Activated CD4-positive, alpha-beta T cell treated with anti-CD3 and anti-CD28 coated beads, Interleukin-2, amount 10 ng/mL, durations not matched to agents 7 days and 5 days (primary cell): ENCODE measurements around the gene PPP2R2B. TPM values are rescaled to one million over a fixed set of nuclear protein-coding genes. Genes with fewer than 3 reads are reported as not detected.

ENCODE experiments used
- CTCF ChIA-PET: fragments of 350-600 bp; sonication (Branson Sonifier 250); formaldehyde crosslinking; loops from one replicate; lab custom pipeline; 2021; ENCODE audit warnings: antibody characterized with exemption; lab: Charles Lee
- POLR2A ChIA-PET: fragments of 350-600 bp; sonication (Branson Sonifier 250); formaldehyde crosslinking; loops from one replicate; lab custom pipeline; 2021; ENCODE audit warnings: antibody characterized with exemption; lab: Charles Lee
- DNase-seq: peaks from one replicate; pipeline ENCODE4 v3.0.0-alpha.2; 2020
- H3K27ac Mint-ChIP-seq: one replicate; pipeline ENCODE4 v1.8.0; 2021; ENCODE audit warnings: mild to moderate bottlenecking, moderate library complexity, mixed read lengths
- H3K27me3 Mint-ChIP-seq: one replicate; pipeline ENCODE4 v1.8.0; 2021; ENCODE audit warnings: mixed read lengths
- H3K36me3 Mint-ChIP-seq: one replicate; pipeline ENCODE4 v1.8.0; 2021; ENCODE audit warnings: low read depth, mixed read lengths
- H3K4me1 Mint-ChIP-seq: one replicate; pipeline ENCODE4 v1.8.0; 2021; ENCODE audit warnings: mixed read lengths
- H3K4me3 Mint-ChIP-seq: one replicate; pipeline ENCODE4 v1.8.0; 2021; ENCODE audit warnings: mild to moderate bottlenecking, moderate library complexity, mixed read lengths
- H3K9me3 Mint-ChIP-seq: one replicate; pipeline ENCODE4 v1.8.0; 2021; ENCODE audit warnings: mixed read lengths
- total RNA-seq, 2 experiments: library from RNA; stranded (reverse); gene quantifications; one replicate each; pipeline ENCODE4 v1.2.3, GENCODE V29; 2021

Gene PPP2R2B
- total RNA-seq, 2 experiments from 2014 or later: 1.8 TPM

- peaks cover 5% of the 10 kb centered on the region for H3K9me3 Mint-ChIP-seq
- H3K27ac Mint-ChIP-seq: no peak overlapping the region
- ChIA-PET CTCF (no interaction called here), POLR2A (no interaction called here)
- H3K4me3 Mint-ChIP-seq: no peak overlapping the region
- peaks cover 12% of the 10 kb centered on the region for H3K4me1 Mint-ChIP-seq
- DNase-seq: no peak
- H3K36me3 Mint-ChIP-seq: no peaks in the 10 kb centered on the region
- H3K27me3 Mint-ChIP-seq: no peaks in the 10 kb centered on the region
These were observed 116.7 kb downstream of the PPP2R2B start for GRCh38 chr5:146761811-146762210.

- ChIA-PET POLR2A (no interaction called here), CTCF (no interaction called here)
- no peaks in the 10 kb centered on the region for H3K27me3 Mint-ChIP-seq
- no peak overlapping the region for H3K4me3 Mint-ChIP-seq
- no peaks in the 10 kb centered on the region for H3K36me3 Mint-ChIP-seq
- no peak for DNase-seq
- peaks cover 12% of the 10 kb centered on the region for H3K9me3 Mint-ChIP-seq
- no peak overlapping the region for H3K27ac Mint-ChIP-seq
- peaks cover 13% of the 10 kb centered on the region for H3K4me1 Mint-ChIP-seq
These were observed 119.6 kb downstream of the PPP2R2B start for GRCh38 chr5:146758938-146759337.

GRCh38 chr5:146758076-146758475 is 120.5 kb downstream of the PPP2R2B start:
- Mint-ChIP-seq H3K36me3 (no peaks in the 10 kb centered on the region), H3K4me1 (peaks cover 22% of the 10 kb centered on the region), H3K27ac (no peak overlapping the region), H3K27me3 (no peaks in the 10 kb centered on the region), H3K9me3 (peaks cover 15% of the 10 kb centered on the region), H3K4me3 (no peak overlapping the region)
- no peak for DNase-seq
- POLR2A ChIA-PET: interaction anchor here (0.5 kb wide), 1 partner anchor 11 kb away, joined by 5 read pairs; no protein-coding TSS in a partner anchor
- CTCF ChIA-PET: no interaction called here

- peak overlapping the region; percentile 54 for H3K27ac Mint-ChIP-seq
- no peaks in the 10 kb centered on the region for H3K27me3 Mint-ChIP-seq
- POLR2A ChIA-PET: no interaction called here
- peaks cover 17% of the 10 kb centered on the region for H3K9me3 Mint-ChIP-seq
- CTCF ChIA-PET: no interaction called here
- peaks cover 37% of the 10 kb centered on the region for H3K4me1 Mint-ChIP-seq
- DNase-seq: no peak
- peaks cover 3% of the 10 kb centered on the region for H3K36me3 Mint-ChIP-seq
- H3K4me3 Mint-ChIP-seq: no peak overlapping the region
These were observed 122.0 kb downstream of the PPP2R2B start for GRCh38 chr5:146756546-146756945.

DNA sequence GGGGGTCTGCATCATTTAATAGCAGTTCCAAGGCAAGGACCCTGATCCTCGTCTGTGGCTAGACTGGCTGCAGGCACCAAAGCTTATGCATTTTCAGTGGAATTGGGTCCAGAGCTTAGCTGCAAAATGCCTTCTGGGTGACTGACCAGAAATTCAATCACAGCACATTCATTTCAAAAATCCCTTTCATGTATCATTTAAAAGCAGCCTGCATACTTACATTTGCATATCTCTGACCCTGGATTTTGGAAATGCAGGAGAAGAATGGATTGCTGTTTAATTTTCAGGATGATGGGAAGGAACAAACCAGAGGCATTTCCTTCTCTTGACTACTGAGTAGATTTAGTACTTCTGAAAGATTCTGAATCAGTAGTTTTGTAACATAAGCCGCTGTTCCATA is 122.8 kb downstream of the PPP2R2B start:
- Mint-ChIP-seq H3K36me3 (peaks cover 10% of the 10 kb centered on the region), H3K27me3 (no peaks in the 10 kb centered on the region), H3K9me3 (peaks cover 24% of the 10 kb centered on the region), H3K27ac (no peak overlapping the region), H3K4me3 (no peak overlapping the region), H3K4me1 (peaks cover 45% of the 10 kb centered on the region)
- POLR2A ChIA-PET: no interaction called here
- DNase-seq: no peak
- CTCF ChIA-PET: no interaction called here

- POLR2A ChIA-PET: no interaction called here
- no peak for DNase-seq
- H3K4me1 Mint-ChIP-seq: peaks cover 47% of the 10 kb centered on the region
- H3K27ac Mint-ChIP-seq: no peak overlapping the region
- CTCF ChIA-PET: no interaction called here
- H3K36me3 Mint-ChIP-seq: peaks cover 11% of the 10 kb centered on the region
- H3K27me3 Mint-ChIP-seq: no peaks in the 10 kb centered on the region
- H3K4me3 Mint-ChIP-seq: no peak overlapping the region
- H3K9me3 Mint-ChIP-seq: peaks cover 23% of the 10 kb centered on the region
These were observed 123.9 kb downstream of the PPP2R2B start for GRCh38 chr5:146754621-146755020.

- DNase-seq: no peak
- Mint-ChIP-seq H3K4me1 (peaks cover 40% of the 10 kb centered on the region), H3K4me3 (no peak overlapping the region), H3K9me3 (peaks cover 27% of the 10 kb centered on the region), H3K27ac (no peak overlapping the region), H3K27me3 (no peaks in the 10 kb centered on the region), H3K36me3 (peaks cover 15% of the 10 kb centered on the region)
- CTCF ChIA-PET: interaction anchor here (0.6 to 1.3 kb wide), 2 partner anchors 10 kb away, joined by 3 read pairs; no protein-coding TSS in a partner anchor
- POLR2A ChIA-PET: no interaction called here
These were observed 124.9 kb downstream of the PPP2R2B start for GRCh38 chr5:146753641-146754040.

DNA sequence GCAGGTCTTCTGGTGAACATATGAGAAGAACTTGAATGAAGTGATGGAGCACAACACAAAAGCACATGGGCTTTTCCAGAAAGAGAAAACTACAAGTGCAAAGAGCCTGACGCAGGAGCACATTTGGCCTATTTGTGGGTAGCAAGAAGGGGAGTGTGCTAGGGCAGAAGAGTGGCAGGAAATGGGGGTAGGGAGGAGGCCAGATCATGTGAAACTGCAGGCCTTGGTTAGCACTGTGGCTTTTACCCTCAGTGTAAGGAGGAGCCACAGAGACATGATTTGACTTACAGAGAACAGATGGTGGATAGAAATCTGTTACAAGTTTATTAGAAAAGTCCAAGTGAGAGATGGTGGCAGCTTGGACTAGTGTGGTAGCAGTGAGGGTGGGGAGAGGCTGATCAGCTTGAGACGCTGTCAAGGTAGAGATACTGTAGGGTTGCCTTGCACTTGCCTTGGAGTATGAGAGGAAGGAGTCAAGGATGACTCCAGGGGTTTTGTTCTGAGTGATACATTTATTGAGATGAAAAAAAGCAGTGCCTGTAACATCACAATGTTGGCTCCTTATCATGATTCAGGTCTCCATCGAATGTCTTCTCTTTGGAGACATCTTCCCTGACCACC is 126.7 kb downstream of the PPP2R2B start:
- POLR2A ChIA-PET: no interaction called here
- H3K36me3 Mint-ChIP-seq: peaks cover 18% of the 10 kb centered on the region
- H3K4me1 Mint-ChIP-seq: peaks cover 40% of the 10 kb centered on the region
- CTCF ChIA-PET: interaction anchor here (0.6 kb wide), 1 partner anchor 54 kb away, joined by 3 read pairs; no protein-coding TSS in a partner anchor
- DNase-seq: peak; percentile 81
- H3K9me3 Mint-ChIP-seq: peaks cover 26% of the 10 kb centered on the region
- H3K27ac Mint-ChIP-seq: peak overlapping the region; percentile 95
- no peaks in the 10 kb centered on the region for H3K27me3 Mint-ChIP-seq
- peak overlapping the region; percentile 49 for H3K4me3 Mint-ChIP-seq

DNA sequence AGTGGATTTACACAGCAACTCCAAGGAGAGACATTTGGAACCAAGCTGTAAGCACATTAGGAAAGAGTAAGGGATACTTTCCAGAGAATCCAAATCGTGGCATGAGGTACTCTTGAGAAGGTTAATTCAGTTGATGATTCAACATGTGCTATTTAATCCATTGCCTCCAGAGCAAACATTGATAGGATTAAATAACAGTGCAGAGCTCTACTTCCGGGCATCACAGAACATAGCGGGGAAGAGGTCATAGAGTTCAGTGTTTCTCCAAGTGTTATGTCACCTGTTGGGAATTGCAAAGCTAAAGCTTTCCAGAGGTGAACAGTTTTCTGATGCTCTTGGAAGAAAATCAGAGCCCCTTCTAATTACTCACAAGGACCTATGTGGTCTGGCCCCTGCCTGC is 127.5 kb downstream of the PPP2R2B start:
- Mint-ChIP-seq H3K9me3 (peaks cover 23% of the 10 kb centered on the region), H3K27me3 (no peaks in the 10 kb centered on the region), H3K4me3 (no peak overlapping the region), H3K27ac (peak overlapping the region; percentile 95), H3K4me1 (peaks cover 40% of the 10 kb centered on the region), H3K36me3 (peaks cover 18% of the 10 kb centered on the region)
- ChIA-PET POLR2A (no interaction called here), CTCF (no interaction called here)
- DNase-seq: no peak

DNA sequence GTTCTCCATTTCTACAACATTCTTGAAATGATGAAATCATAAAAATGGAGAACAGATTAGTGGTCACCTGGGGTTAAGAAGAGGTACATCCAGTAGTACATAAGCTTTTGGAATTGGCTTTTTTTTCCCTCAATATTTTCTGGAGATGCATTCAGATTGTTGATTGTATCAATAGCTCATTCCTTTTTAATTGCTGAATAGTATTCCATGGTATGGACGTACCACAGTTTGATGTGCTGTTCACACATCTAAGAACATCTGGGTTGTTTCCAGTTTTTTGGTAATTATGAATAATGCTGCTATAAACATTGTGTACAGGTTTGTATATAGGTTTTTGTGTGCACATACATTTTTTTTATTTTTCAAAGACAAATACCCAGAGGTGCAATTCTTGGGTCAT is 130.0 kb downstream of the PPP2R2B start:
- CTCF ChIA-PET: interaction anchor here (1.2 kb wide), 1 partner anchor 33 kb away, joined by 3 read pairs; no protein-coding TSS in a partner anchor
- Mint-ChIP-seq H3K4me3 (no peak overlapping the region), H3K4me1 (peaks cover 29% of the 10 kb centered on the region), H3K27me3 (no peaks in the 10 kb centered on the region), H3K27ac (no peak overlapping the region), H3K36me3 (peaks cover 18% of the 10 kb centered on the region), H3K9me3 (peaks cover 18% of the 10 kb centered on the region)
- no peak for DNase-seq
- POLR2A ChIA-PET: no interaction called here

DNA sequence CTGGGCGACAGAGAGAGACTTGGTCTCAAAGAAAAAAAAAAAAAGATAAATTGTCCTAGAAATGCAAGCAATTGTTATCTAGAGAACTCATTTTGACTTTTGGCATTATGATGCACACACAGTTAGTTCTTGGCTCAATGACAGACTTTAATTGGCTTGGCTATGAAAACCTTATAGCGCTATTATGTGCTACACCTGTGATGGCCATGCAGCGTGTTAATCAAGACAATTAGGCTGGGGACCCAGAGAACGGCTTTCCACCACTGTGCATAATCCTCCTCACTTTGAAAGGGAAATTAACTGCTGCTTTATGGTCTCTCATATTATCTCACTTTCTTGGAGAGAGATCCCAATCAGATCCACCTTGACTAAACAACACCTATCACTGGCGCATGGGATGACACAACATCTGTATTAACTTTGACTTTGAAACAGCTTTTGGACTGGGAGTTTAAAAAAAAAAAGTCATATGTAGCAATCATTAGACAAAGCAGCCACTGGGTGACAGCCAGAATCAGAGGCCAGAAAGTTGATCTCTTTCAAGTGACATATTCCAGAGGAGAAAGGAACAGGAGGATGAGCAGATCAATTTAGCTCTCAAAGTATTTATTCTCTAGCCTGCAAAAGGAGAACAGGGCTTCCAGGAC is 132.5 kb downstream of the PPP2R2B start:
- ChIA-PET POLR2A (no interaction called here), CTCF (no interaction called here)
- Mint-ChIP-seq H3K27me3 (no peaks in the 10 kb centered on the region), H3K4me1 (peaks cover 5% of the 10 kb centered on the region), H3K9me3 (peaks cover 9% of the 10 kb centered on the region), H3K36me3 (peaks cover 11% of the 10 kb centered on the region), H3K27ac (no peak overlapping the region), H3K4me3 (no peak overlapping the region)
- DNase-seq: no peak

GRCh38 chr5:146744068-146744745 is 134.3 kb downstream of the PPP2R2B start:
- ChIA-PET CTCF (interaction anchor here (0.7 kb wide), 2 partner anchors 9 to 956 kb away, joined by 3 read pairs; no protein-coding TSS in a partner anchor), POLR2A (no interaction called here)
- Mint-ChIP-seq H3K27ac (no peak overlapping the region), H3K36me3 (peaks cover 6% of the 10 kb centered on the region), H3K4me3 (no peak overlapping the region), H3K27me3 (no peaks in the 10 kb centered on the region), H3K9me3 (peaks cover 4% of the 10 kb centered on the region), H3K4me1 (no peaks in the 10 kb centered on the region)
- DNase-seq: no peak

GRCh38 chr5:146734936-146735577 is 143.5 kb downstream of the PPP2R2B start:
- H3K4me3 Mint-ChIP-seq: no peak overlapping the region
- peaks cover 1% of the 10 kb centered on the region for H3K36me3 Mint-ChIP-seq
- peaks cover 19% of the 10 kb centered on the region for H3K9me3 Mint-ChIP-seq
- H3K4me1 Mint-ChIP-seq: no peaks in the 10 kb centered on the region
- H3K27me3 Mint-ChIP-seq: no peaks in the 10 kb centered on the region
- H3K27ac Mint-ChIP-seq: no peak overlapping the region
- DNase-seq: no peak
- CTCF ChIA-PET: no interaction called here
- POLR2A ChIA-PET: no interaction called here
